GM12873 (cell line): Measurements from ENCODE around the gene SYCE3.

Experiments used
- CTCF ChIP-seq: IDR thresholded peaks from 2 replicates; pipeline ENCODE4 v1.5.1; 2012; ENCODE audit warnings: low read depth, mild to moderate bottlenecking, moderate library complexity, low read length, control low read depth; ENCODE audit not compliant: insufficient read depth; ENCODE audit errors: missing control alignments

SYCE3 gene

GRCh38 chr22:50587407-50587806, 24.7 kb upstream of the SYCE3 start:
- TF ChIP-seq CTCF: no peak

GRCh38 chr22:50586416-50586815, 23.7 kb upstream of the SYCE3 start:
- no peak for TF ChIP-seq CTCF

GRCh38 chr22:50585781-50586180, 23.1 kb upstream of the SYCE3 start:
- TF ChIP-seq CTCF: no peak

GRCh38 chr22:50585238-50585637, 22.5 kb upstream of the SYCE3 start:
- no peak for TF ChIP-seq CTCF

GRCh38 chr22:50584106-50585096, 21.7 kb upstream of the SYCE3 start:
- no peak for TF ChIP-seq CTCF

- no peak for TF ChIP-seq CTCF
Observed at GRCh38 chr22:50583294-50583861, 20.7 kb upstream of the SYCE3 start.

GRCh38 chr22:50582493-50583293, 20.0 kb upstream of the SYCE3 start, which contains the start of gene CHKB:
Gene CHKB (minus strand): TSS chr22:50582849. CDS start chr22:50582781, 68 bp downstream.
- TF ChIP-seq CTCF: no peak
